HG03139 (cell line): ENCODE measurements around the gene TC2N.
"Not testable (repeated sequence)": the region's sequence is repeated elsewhere in the genome, so short reads cannot be mapped to it uniquely, and the experiment has no call there.

Experiments used
- ATAC-seq: cut with Tn5 transposase; IDR thresholded peaks from one replicate; pipeline ENCODE4 v1.9.1; 2021; ENCODE audit not compliant: unreplicated experiment

TC2N gene

DNA sequence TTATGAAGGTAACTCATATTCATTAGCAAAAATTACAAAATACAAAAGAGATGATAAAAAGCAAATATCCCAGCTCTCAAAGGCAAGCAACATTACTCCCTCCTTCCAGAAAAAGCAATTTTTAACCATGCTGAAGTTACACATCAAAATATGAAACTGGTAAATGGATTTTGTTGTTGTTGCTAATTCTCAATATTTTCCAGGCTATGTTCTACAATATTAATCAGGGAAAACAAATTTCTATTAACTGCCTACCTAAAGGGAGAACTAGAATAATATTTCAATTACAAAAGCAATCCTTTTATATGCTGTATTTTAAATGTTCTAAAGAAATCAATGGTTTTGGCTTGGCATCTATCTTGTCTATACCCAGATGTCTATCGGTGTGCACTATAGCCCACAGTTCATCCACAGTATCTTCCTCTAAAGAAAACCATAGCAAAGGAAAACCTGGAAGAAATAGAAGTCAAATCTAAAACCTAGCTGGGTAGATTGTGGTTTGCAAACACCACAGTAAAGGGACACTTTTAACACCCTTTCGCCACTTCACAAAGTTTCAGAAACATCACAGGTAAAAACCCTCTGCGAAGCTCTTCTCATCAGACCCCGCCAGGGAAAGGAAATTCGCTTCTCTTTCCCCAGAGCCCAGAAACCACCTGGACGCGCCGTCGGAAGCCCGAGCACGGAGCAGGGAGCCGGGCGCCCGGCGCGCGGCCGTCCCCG lies 32.0 kb downstream of the TC2N start:
- peak; percentile 19 for ATAC-seq

DNA sequence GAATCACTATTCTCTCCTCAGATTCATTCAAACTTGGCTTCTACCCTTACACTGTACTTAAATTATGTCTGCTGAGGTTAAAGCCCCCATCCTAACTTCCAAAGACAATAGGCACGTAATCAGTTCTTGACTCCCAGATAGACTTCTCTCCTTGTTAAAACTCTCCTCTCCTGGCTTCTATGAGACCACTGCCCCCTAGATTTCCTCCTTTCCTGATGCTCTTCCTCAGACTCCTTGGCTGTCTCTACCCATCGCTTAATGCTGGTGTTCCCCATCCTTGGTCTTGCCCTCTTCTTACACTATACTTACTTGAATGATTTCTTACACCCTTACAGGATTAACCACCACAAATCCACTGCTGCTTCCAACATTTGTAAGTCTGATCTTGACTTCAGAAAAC lies 32.8 kb downstream of the TC2N start:
- ATAC-seq = no peak

DNA sequence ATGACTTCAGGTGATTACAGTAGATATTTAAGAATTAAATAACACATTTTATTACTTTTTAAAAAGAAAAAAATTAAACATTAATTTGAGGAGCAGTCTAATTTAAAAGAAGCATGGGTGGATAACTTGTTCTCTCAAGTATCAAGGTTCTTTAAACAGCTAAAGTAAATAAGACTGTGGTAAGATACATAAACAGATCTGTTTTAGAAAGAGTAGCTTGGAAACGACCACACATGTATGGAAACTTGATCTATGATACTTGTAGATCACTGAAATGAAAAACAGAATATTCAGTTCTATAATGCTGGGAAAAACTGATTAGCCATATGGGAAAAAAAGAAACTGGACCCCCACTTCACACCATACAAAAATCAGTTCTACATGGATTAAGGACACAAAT lies 36.0 kb downstream of the TC2N start:
- no peak for ATAC-seq

DNA sequence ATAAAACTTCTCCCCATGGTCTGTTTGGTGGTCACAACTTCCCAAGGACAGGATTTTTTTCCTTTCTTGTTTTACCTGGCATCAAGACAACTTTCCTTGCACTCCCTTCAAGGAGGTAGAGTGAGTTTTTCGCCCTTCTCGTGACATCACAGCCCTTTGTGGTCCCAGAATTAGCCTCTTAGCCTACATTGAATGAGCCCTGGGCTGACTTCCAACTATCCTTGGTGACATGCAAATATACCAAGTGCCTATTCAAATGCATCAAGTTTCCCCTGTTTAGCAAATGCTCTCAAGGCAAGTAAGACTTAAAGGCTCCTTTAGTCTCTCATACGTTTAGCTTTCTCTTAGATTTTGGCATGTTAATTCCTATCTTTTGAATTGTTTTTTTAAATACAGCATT lies 36.6 kb downstream of the TC2N start:
- ATAC-seq = peak; percentile 76

DNA sequence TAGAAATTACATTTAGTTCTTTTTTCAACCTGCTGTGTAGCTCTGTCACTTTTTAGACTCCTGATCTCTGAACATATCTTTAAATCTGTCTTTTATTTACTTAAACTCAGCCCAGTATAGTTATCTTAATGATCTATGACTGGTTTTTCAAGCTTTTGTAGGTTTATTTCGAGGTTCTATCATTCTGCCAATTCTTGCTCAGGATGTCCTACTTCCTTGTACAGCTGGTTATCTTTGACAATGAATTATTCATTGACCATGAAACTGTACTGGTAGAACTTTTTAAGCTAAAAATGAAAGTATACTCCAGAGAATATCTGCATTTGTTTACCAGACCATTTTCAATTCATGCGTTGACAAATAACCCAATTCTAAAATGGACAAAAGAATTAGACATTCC lies 37.8 kb downstream of the TC2N start:
- ATAC-seq = no peak

DNA sequence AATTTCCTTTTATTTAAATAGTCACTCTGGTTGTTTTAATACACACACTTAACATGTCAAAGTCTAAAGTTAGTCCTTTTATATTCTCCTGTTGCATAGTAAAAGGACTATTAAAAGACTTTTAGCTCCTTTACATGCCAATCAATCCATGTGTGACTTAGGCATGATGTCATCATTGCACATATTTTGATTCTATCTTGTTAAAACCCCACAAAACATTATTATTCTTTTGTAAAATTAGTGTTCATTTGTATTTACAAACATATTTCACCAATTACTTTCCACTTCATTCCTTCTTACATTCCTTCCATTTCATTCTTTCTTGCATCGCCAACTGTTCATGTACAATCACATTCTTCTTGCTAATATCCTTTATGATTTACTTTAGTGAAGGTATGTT lies 39.6 kb downstream of the TC2N start:
- ATAC-seq = no peak

DNA sequence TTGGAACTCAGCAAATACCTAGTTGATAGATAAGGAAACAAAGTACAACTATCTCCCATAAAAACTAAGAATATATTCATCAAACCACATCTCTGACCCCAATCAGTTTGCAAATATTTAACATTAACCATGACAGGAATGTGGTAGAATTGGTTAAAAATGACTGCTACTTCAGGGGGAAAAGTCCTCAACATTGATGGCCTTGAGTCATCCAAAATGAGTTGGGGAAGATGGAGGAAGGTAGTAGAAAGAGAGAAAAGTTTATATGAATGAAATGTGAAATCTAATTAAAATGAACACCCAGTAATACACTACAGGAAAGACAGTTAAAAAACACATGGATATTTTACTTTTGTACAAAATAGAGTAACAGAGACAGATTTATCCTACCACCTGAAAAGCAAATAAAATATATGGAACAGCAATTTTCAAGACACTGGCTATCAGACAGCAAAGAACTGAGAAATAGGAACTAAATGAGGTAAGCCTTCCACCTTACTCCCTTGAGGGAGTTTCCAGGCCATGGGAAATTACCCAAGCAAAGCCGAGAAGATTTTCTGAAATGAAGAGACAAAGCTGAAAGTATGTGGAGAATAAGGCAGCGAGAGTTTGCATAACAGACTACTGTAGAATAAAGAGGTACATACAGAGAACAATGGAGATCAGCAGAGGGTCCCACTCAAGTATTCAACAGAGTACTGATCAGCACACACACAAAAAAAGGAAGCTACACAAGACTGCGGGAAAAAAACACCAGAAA lies 49.6 kb downstream of the TC2N start:
- peak; percentile 52 for ATAC-seq

DNA sequence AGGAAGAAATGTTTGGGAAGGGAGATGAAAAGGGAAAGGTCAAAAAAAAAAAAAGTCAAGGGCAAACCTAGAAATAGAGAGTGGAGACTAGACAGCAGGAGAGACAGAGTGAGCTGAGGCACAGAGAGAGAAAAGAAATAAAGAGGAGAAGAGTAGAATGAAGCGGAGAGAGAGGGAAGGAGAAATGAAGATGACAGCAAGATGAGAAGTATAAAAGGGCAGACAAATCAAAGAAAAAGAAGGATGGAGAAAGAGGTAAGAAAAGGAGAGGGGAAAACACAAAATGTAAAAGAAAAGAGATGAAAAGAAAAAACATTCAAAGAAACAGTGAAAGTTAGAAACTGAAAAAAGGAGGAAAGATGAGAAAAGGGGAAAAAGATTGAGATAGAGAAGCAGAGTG lies 53.0 kb downstream of the TC2N start:
- ATAC-seq = no peak

DNA sequence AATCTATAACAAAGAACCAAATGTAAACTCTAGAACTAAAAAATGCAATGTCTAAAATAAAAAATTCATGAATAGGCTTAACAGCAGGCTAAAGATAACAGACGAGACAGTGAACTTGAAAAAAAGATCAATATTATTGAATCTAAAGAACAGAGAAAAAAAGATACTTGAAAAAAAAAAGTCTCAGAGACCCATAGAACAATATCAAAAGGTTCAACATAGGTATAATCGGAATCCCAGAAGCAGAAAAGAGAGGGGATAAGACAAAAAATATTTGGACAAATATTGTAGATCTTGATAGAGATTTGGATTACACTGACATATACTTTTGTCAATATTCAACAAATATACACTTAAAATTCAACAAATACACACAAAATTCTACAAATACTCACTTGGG lies 56.6 kb downstream of the TC2N start:
- no peak for ATAC-seq

DNA sequence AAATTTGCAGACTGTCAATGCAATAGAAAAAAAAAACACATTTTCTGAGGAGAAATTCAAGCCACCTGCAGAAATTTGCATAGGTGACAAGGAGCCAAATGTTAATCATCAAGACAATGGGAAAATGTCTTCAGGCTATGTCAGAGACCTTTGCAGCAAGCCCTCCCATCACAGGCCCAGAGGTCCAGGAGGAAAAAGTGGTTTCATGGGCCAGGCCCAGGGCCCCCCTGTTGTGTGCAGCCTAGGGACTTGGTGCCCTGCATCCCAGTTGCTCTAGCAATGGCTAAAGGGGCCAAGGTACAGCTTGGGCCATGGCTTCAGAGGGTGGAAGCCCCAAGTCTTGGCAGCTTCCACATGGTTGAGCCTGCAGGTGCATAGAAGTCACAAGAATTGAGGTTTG lies 60.6 kb downstream of the TC2N start:
- ATAC-seq = no peak

DNA sequence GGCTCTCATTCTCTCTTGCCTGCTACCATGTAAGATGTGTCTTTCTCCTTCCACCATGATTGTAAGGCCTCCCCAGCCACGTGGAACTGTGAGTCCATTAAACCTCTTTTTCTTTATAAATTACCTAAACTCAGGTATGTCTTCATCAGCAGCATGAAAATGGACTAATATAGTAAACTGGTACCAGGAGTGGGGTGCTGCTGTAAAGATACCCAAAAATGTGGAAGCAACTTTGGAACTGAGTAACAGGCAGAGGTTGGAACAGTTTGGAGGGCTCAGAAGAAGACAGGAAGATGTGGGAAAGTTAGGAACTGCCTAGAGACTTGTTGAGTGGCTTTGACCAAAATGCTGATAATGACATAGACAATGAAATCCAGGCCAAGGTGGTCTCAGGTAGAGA lies 61.2 kb downstream of the TC2N start:
- not testable (repeated sequence) for ATAC-seq

DNA sequence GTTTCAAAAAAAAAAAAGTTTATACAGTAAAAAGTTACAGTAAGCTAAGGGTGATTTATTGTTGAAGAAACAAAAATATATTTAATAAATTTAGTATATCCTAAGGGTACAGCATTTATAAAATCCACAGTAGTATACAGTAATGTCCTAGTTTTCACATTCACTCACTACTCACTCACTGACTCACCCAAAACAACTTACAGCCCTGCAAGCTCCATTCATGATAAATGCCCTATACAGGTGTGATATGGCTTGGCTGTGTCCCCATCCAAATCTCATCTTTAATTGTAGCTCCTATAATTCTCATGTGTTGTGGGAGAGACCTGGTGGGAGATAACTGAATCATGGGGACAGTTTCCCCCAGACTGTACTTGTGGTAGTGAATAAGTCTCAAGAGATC lies 61.7 kb downstream of the TC2N start:
- ATAC-seq = no peak

DNA sequence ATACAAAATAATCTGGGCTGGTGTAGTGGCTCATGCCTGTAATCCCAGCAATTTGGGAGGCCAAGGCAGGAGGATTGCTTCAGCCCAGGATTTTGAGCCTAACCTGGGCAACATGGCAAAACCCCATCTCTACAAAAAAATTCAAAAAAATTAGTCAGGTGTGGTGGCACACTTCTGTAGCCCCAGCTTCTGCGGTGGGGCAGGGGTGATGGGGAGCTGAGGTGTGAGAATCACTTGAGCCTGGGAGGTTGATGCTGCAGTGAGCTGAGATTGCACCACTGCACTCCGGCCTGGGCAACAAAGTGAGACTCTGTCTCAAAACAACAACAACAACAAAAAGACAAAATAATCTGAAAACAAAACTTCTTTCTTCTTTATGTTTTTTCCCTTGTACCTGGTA lies 66.0 kb downstream of the TC2N start:
- ATAC-seq = no peak

DNA sequence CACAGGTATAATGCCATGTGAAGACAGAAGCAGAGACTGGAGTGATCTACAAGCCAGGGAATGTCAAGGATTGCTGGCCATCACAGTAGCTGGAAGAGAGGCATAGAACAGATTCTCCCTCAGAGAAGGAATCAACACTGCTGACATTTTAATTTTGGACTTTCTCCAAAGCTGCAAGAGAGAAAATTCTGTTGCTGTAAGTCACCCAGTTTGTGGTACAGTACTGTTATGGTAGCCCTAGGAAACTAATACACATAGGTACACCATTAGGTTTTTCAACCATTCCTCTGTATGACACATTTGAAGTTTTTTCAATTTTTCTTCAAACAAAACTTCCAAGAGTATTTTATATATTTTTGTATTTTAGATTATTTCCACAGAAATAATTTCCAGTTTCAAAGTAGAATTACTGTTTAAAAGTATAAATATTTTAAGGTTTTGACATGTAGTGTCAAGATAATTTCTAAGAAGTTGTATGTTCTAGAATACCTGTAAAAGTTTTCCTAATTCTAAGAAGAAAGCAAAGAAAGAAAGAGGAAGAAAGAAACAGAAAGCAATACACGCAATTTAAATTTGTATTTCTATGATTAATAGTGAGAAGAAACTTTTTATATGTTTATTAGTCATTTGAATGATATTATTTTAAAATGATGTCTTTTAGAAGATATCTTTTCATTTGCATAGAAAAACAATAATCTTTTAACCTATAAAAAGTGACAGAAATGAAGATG lies 70.6 kb downstream of the TC2N start:
- ATAC-seq = no peak

DNA sequence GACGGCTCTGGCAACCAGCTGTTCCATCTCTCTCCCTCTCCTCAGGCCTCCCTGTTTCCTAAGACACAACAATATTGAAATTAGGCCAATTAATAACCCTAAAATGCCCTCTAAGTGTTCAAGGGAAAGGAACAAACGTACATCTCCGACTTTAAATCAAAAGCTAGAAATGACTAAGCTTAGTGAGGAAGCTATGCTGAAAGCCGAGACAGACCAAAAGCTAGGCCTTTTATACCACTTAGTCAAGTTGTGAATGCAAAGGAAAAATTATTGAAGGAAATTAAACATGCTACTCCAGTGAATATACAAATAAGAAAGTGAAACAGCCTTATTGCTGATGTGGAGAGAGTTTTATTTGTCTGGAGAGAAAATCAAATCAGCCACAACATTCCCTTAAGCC lies 73.6 kb downstream of the TC2N start:
- ATAC-seq = no peak

DNA sequence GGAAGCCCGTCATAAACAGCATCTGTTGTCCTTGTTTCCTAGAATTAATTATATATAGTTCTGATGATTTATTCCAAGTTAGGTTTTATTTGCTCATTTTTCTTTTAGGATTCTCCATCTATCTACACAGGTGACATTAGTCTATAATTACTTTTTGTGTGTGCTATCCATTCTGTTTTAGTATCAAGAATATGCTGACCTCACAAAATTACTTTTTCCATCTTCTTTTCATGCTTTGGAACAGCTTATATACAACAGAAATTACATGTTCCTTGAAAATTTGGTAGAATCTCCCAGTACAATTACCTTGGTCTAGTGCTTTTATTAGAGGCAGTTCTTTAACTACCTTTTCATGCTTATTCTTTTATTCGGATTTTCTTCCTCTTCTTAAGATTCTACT lies 81.1 kb downstream of the TC2N start:
- no peak for ATAC-seq

DNA sequence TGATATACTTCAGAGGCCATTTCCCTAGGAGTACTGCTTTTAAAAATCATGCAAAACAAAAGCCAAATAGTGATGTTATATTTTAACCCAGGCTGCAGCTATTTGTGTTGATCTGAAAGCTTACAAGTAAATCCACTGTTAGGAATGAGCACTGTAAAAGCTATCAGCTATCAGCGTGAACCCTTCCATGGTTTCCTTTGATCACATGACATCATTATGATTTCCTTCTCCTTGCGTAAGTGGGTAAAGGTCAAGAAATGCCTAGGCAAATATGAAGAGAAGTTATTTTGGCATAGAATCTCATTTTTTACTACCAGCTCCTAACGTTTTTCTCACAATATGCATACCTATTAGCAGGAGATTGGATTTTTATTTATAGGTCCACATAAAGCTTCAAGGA lies 86.9 kb downstream of the TC2N start:
- no peak for ATAC-seq

DNA sequence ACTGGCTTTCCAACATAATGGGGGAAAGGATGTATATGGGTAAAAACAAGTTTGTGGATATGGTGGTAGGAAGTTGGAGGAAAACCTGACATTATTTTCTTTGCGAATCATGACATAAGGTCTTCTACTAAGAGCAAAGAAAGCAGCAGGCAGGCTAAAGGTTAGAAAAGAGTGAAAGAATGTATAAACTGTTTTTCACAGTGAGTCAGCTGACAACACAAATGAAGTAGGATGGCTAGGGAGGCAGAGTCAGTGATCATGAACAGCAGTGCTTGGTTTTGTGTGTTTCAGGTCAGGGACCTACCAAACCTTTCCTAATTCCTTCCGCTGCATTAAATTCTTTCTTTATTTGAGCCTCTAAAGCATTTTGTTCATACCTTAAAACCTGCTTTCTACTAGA lies 89.1 kb downstream of the TC2N start:
- ATAC-seq = no peak

DNA sequence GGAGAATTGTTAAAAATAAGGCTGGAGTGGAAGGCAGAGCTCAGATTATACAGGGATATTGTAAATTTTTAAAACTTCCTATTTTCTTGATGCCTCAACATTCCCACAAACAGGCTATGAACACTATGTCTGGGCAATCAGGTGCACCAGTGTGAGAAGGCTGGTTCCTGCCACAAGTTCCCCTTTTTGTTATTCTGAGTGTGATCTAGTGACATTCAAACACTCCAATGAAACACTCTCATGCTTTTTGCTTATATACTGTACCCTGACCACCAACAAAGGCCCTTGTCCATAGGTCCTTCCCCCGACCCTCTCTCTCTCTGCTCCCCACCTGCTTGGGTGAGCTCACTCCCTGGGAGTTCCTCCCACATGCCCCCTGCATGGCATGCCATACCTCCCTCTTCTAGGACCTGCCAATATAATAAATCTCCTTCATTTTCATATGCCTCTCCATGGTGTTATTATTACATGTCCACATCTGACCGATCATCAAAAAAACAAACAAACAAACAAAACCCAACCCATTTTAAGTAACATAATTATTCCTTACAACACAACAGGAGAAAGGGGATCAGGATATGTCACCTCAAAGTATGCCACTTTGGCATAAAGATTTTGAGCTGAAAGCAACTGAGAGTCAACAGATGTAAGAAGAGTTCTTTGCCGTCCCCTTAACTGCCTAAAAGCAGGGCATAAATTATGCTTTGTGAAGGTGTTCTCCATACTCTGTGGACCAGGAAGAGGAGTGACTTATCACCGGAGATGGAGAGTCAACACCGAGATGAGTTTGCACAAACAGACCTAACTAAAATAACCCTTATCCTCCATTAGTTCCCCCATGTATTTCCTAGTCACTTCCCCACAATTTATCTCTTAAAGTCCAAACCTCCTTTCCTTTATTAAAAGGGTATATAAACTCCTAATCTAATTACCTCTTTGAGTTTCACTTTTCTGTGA lies 92.9 kb downstream of the TC2N start:
- peak; percentile 67 for ATAC-seq

DNA sequence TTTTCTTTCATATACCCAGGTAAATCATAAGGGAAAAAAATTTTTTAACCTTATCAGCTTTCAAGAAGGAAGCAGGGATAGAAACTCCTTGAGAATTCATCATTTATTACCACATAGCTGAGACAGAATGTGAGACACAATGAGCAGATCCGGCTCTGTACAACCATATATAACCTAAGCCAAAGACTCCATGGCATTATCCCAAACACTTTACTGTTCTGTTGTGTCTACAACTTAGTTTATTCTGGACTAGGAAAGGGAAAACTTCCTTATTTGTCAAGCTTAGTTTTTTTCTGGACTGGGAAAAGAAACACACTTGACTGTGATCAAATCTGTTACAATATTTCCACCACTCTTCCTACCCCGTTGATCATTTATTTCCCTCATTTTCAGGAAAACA lies 97.2 kb downstream of the TC2N start:
- no peak for ATAC-seq
